SK-N-SH (cell line): ENCODE results near the gene RREB1. TPM values are rescaled to one million over a fixed set of nuclear protein-coding genes. Genes with fewer than 3 reads are reported as not detected.

Experiments
- CTCF ChIA-PET: fragments of 300-600, 350-600 bp; formaldehyde crosslinking; extraction: SDS; loops from one replicate; lab custom pipeline; 2021; lab: Yijun Ruan, JAX
- POLR2A ChIA-PET: fragments of 350-600 bp; sonication (Branson Sonifier 250); formaldehyde crosslinking; extraction: SDS; loops from one replicate; lab custom pipeline; 2020; ENCODE audit warnings: antibody characterized with exemption, inconsistent platforms; lab: Yijun Ruan, JAX
- DNase-seq: peaks from one replicate; pipeline ENCODE4 v3.0.0; 2012
- H2AFZ ChIP-seq: fragments of 200-600 bp; sonication (generic); 2 replicates; pipeline ENCODE4 v1.8.1; 2016; ENCODE audit warnings: antibody characterized with exemption, mild to moderate bottlenecking, low read depth
- H3F3A ChIP-seq: fragments of 200-600 bp; sonication (generic); replicated peaks from 2 replicates; pipeline ENCODE3; 2016; ENCODE audit warnings: antibody characterized with exemption, mild to moderate bottlenecking; ENCODE audit not compliant: insufficient read depth
- H3K27ac ChIP-seq, 2 experiments: fragments of 200-500 bp in 1 of 2; fragments of 200-600 bp in 1 of 2; sonication (Bioruptor generic) in 1 of 2; sonication (generic), shearing (Covaris generic) in 1 of 2; 2 replicates each; pipeline versions ENCODE4 v1.5.1 to v1.6.1; 2014 to 2016; ENCODE audit warnings: low read depth in 2 of 2, inconsistent platforms in 1 of 2, low read length in 1 of 2, mild to moderate bottlenecking in 1 of 2, mixed read lengths in 1 of 2
- H3K27me3 ChIP-seq: fragments of 200-600 bp; sonication (generic), shearing (Covaris generic); 2 replicates; pipeline ENCODE4 v1.6.1; 2016; ENCODE audit warnings: mixed run types; ENCODE audit not compliant: insufficient read depth
- H3K36me3 ChIP-seq, 2 experiments: fragments of 200-500 bp in 1 of 2; fragments of 200-600 bp in 1 of 2; sonication (Bioruptor generic) in 1 of 2; sonication (generic) in 1 of 2; replicated peaks in 1 of 2; 2 replicates each; pipeline versions ENCODE3 to v1.5.1; 2014 to 2016; ENCODE audit warnings: low read length in 1 of 2, mild to moderate bottlenecking in 1 of 2; ENCODE audit not compliant: insufficient read depth in 2 of 2, control insufficient read depth in 1 of 2
- H3K4me1 ChIP-seq, 2 experiments: fragments of 200-500 bp in 1 of 2; fragments of 200-600 bp in 1 of 2; sonication (Bioruptor generic) in 1 of 2; sonication (generic), shearing (Covaris generic) in 1 of 2; 2 replicates each; pipeline versions ENCODE4 v1.5.1 to v1.6.1; 2014 to 2016; ENCODE audit warnings: low read depth in 1 of 2, low read length in 1 of 2, mixed run types in 1 of 2; ENCODE audit not compliant: insufficient read depth in 2 of 2, control insufficient read depth in 1 of 2
- H3K4me2 ChIP-seq: fragments of 200-600 bp; sonication (generic), shearing (Covaris generic); 2 replicates; pipeline ENCODE4 v1.6.1; 2017; ENCODE audit warnings: mixed run types
- H3K4me3 ChIP-seq, 2 experiments: fragments of 200-500 bp in 1 of 2; fragments of 200-600 bp in 1 of 2; sonication (Bioruptor generic) in 1 of 2; sonication (generic), shearing (Covaris generic) in 1 of 2; 2 replicates each; pipeline versions ENCODE4 v1.5.1 to v1.8.1; 2014 to 2016; ENCODE audit warnings: low read depth in 2 of 2, inconsistent platforms in 1 of 2, low read length in 1 of 2, mild to moderate bottlenecking in 1 of 2, mixed read lengths in 1 of 2, moderate library complexity in 1 of 2
- H3K79me2 ChIP-seq: fragments of 200-600 bp; sonication (generic); 2 replicates; pipeline ENCODE4 v1.8.1; 2017; ENCODE audit warnings: mild to moderate bottlenecking; ENCODE audit not compliant: insufficient read depth
- H3K9ac ChIP-seq: fragments of 200-600 bp; sonication (generic); 2 replicates; pipeline ENCODE4 v1.6.1; 2017; ENCODE audit warnings: mixed run types
- H3K9me2 ChIP-seq: fragments of 200-600 bp; sonication (generic); 2 replicates; pipeline ENCODE4 v1.6.1; 2017; ENCODE audit warnings: mixed run types
- H3K9me3 ChIP-seq: fragments of 200-600 bp; sonication (generic); 2 replicates; pipeline ENCODE4 v1.6.1; 2017; ENCODE audit warnings: mixed run types, mild to moderate bottlenecking, moderate library complexity
- H4K20me1 ChIP-seq: fragments of 200-600 bp; sonication (generic); 2 replicates; pipeline ENCODE4 v1.6.1; 2017; ENCODE audit warnings: mild to moderate bottlenecking, mixed run types; ENCODE audit not compliant: insufficient read depth
- CTCF ChIP-seq: fragments of 200-600 bp; sonication (generic); IDR thresholded peaks from 2 replicates; pipeline ENCODE4 v1.6.1; 2017; ENCODE audit warnings: antibody characterized with exemption, mild to moderate bottlenecking, moderate library complexity
- ELF1 ChIP-seq: IDR thresholded peaks from 2 replicates; pipeline ENCODE4 v1.4.0; 2012
- EZH2phosphoT487 ChIP-seq: fragments of 200-600 bp; sonication (generic); IDR thresholded peaks from 2 replicates; pipeline ENCODE4 v1.6.1; 2017; ENCODE audit warnings: low read depth, mixed run types, mild to moderate bottlenecking, antibody characterized with exemption, moderate library complexity, borderline replicate concordance
- FOSL2 ChIP-seq: IDR thresholded peaks from 2 replicates; pipeline ENCODE4 v1.4.0; 2012; ENCODE audit warnings: low read depth, mild to moderate bottlenecking, moderate library complexity, borderline replicate concordance
- GABPA ChIP-seq: IDR thresholded peaks from 2 replicates; pipeline ENCODE4 v1.4.0; 2012; ENCODE audit warnings: low read depth, mild to moderate bottlenecking
- GATA2 ChIP-seq: sonication (generic); formaldehyde crosslinking; IDR thresholded peaks from 2 replicates; pipeline ENCODE4 v1.5.0; 2020; ENCODE audit warnings: mild to moderate bottlenecking, missing genetic modification reagents
- MEF2A ChIP-seq: IDR thresholded peaks from 2 replicates; pipeline ENCODE4 v1.4.0; 2012; ENCODE audit warnings: low read depth, borderline replicate concordance
- NRF1 ChIP-seq: IDR thresholded peaks from 2 replicates; pipeline ENCODE4 v1.6.1; 2012; ENCODE audit warnings: low read depth, mild to moderate bottlenecking, low read length
- POLR2AphosphoS5 ChIP-seq: IDR thresholded peaks from 2 replicates; pipeline ENCODE4 v1.6.1; 2012; ENCODE audit warnings: low read depth, low read length
- RAD21 ChIP-seq: IDR thresholded peaks from 2 replicates; pipeline ENCODE4 v1.6.1; 2012; ENCODE audit warnings: mild to moderate bottlenecking, low read length
- REST ChIP-seq: IDR thresholded peaks from 2 replicates; pipeline ENCODE4 v1.6.1; 2012; ENCODE audit warnings: mild to moderate bottlenecking, low read depth, low read length, moderate library complexity
- RFX5 ChIP-seq: IDR thresholded peaks from 2 replicates; pipeline ENCODE4 v1.6.1; 2012; ENCODE audit warnings: mild to moderate bottlenecking, improper control_type of control experiment, low read length
- RXRA ChIP-seq: IDR thresholded peaks from 2 replicates; pipeline ENCODE4 v1.4.0; 2012; ENCODE audit warnings: low read depth, mild to moderate bottlenecking, borderline replicate concordance
- SMC3 ChIP-seq: IDR thresholded peaks from 2 replicates; pipeline ENCODE4 v1.6.1; 2012; ENCODE audit warnings: low read depth, low read length, improper control_type of control experiment
- TCF12 ChIP-seq: IDR thresholded peaks from 2 replicates; pipeline ENCODE4 v1.4.0; 2012
- TEAD4 ChIP-seq: IDR thresholded peaks from 2 replicates; pipeline ENCODE4 v1.4.0; 2012; ENCODE audit warnings: mild to moderate bottlenecking, borderline replicate concordance; ENCODE audit not compliant: insufficient read depth
- USF2 ChIP-seq: fragments of 150-350 bp; IDR thresholded peaks from 2 replicates; pipeline ENCODE4 v1.6.1; 2017; ENCODE audit warnings: antibody characterized with exemption, low read length, low read depth, borderline replicate concordance
- YY1 ChIP-seq: IDR thresholded peaks from 2 replicates; pipeline ENCODE4 v1.4.0; 2012; ENCODE audit warnings: low read depth, mild to moderate bottlenecking
- WGBS: methylation state at CpG from one replicate; pipeline ENCODE4 v1.1.6; 2017; ENCODE audit warnings: low lambda C conversion rate; 5-methylcytosine and 5-hydroxymethylcytosine counted together
- polyA plus RNA-seq, 3 experiments: library from polyadenylated mRNA; depleted of rRNA; stranded (reverse); fragments of >200 nt; gene quantifications; 2 replicates each; pipeline ENCODE4 v1.2.3, GENCODE V29; 2012

Gene RREB1
- polyA plus RNA-seq, 1 of the 3 experiments (the other 2 are of a cell fraction): 2.0 TPM

GRCh38 chr6:7201444-7201731, 93.6 kb downstream of the RREB1 start (continued):
- no peak for TF ChIP-seq CTCF
- no peak for TF ChIP-seq POLR2AphosphoS5
- TF ChIP-seq REST: no peak
- no peak for TF ChIP-seq MEF2A
- TF ChIP-seq SMC3: no peak
- TF ChIP-seq RAD21: no peak
- no peak for TF ChIP-seq EZH2phosphoT487
- TF ChIP-seq TEAD4: no peak

- POLR2A ChIA-PET: no interaction called here
- no peaks in the 10 kb centered on the region for H3K9me2 ChIP-seq
- no peak overlapping the region for H3K27ac ChIP-seq
- no peaks in the 10 kb centered on the region for H3F3A ChIP-seq
- no peak for TF ChIP-seq RFX5
- TF ChIP-seq ELF1: no peak
- TF ChIP-seq GABPA: no peak
- no peak for TF ChIP-seq NRF1
- TF ChIP-seq FOSL2: no peak
- no peak for TF ChIP-seq POLR2AphosphoS5
- TF ChIP-seq TEAD4: no peak
- no peak for TF ChIP-seq GATA2 (CRISPR knock-in tag)
- TF ChIP-seq SMC3: no peak
- TF ChIP-seq YY1: no peak
- no peak for TF ChIP-seq CTCF
- no peak for TF ChIP-seq TCF12
- TF ChIP-seq USF2: no peak
- no peak for TF ChIP-seq REST
- TF ChIP-seq RXRA: no peak
- CTCF ChIA-PET: no interaction called here
- no peaks in the 10 kb centered on the region for H3K4me1 ChIP-seq
- H3K79me2 ChIP-seq: no peaks in the 10 kb centered on the region; the same call in 1 of the 2 replicates
- H2AFZ ChIP-seq: no peak overlapping the region
- no peaks in the 10 kb centered on the region for H4K20me1 ChIP-seq
- H3K9ac ChIP-seq: no peak overlapping the region
- no peak overlapping the region for H3K4me2 ChIP-seq
- no peak for DNase-seq
- no peaks in the 10 kb centered on the region for H3K9me3 ChIP-seq
- no peaks in the 10 kb centered on the region for H3K27me3 ChIP-seq
- peaks cover 4 to 7% of the 10 kb centered on the region in 2 experiments for H3K36me3 ChIP-seq
- no peak overlapping the region for H3K4me3 ChIP-seq
- 75% methylated on average over 14 of the region's 16 CpGs for WGBS
Measured at GRCh38 chr6:7201732-7202541, 94.2 kb downstream of the RREB1 start.
